Measurements from ENCODE around the gene IGSF8.
"Not testable (repeated sequence)": the region's sequence is repeated elsewhere in the genome, so short reads cannot be mapped to it uniquely, and the experiment has no call there.

The IGSF8 gene

DNA sequence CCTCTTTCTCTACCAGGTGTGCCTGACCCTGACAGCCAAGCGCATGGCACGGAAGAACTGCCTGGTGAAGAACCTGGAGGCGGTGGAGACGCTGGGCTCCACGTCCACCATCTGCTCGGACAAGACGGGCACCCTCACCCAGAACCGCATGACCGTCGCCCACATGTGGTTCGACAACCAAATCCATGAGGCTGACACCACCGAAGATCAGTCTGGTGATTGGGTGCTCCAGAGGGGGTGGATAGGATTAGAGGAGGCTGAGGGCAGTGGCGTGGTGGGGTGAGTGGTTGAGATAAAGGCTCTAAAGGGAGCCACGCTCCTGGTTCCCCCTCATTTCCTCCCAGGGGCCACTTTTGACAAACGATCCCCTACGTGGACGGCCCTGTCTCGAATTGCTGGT, 30.2 kb upstream of the IGSF8 start:
- in situ Hi-C loops (cut with HindIII; ENCODE audit: low pct_ligation_motif_present, low pct_unique_long_range_greater_than_20kb, low sequenced_read_pairs) = no loop called here
- DNase-seq = no peak

DNA sequence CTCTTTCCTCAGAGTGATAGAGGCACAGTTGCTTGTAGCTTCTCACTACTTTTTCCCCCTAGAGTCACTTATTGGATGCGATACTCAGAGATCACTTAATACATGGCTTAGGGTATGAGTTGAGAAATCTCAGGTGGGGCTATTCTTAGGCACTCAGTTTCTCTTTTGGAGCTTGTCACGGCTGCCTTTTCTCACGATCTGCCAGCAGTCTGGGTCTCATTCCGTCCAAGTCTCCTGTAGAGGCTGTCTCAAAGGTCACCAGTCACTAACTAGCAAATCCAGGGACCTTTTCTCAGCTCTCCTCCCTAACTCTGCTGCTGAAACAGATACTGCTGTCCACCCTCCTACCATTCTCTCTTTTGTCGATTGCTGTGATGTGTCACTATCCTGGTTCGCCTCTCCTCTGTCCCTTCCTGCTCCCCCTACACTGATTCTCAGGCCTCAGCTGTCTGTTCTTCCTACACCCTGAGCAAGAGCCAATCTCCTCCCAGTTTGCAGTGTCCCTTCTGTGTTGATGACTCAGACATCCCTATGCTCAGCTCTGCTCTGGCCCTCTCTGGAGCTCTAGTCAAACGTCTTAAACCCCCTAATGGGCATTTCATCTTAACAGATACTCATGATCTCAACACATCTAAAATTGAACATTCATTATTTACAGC, 29.6 kb upstream of the IGSF8 start:
- in situ Hi-C loops (cut with HindIII; ENCODE audit: low pct_ligation_motif_present, low pct_unique_long_range_greater_than_20kb, low sequenced_read_pairs) = no loop called here
- DNase-seq = peak; percentile 40

DNA sequence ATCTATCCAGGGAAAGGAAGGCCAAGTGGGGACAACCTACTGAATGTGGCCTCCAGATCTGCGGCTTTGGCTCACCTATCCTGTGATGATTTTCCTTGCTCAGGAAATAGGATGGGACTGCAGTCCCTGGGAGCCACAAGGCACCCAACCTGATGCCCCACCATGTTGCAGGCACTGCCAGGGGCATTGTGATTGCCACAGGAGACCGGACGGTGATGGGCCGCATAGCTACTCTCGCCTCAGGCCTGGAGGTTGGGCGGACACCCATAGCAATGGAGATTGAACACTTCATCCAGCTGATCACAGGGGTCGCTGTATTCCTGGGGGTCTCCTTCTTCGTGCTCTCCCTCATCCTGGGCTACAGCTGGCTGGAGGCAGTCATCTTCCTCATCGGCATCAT, 29.0 kb upstream of the IGSF8 start:
- no peak for DNase-seq
- in situ Hi-C loops (cut with HindIII; ENCODE audit: low pct_ligation_motif_present, low pct_unique_long_range_greater_than_20kb, low sequenced_read_pairs) = no loop called here

DNA sequence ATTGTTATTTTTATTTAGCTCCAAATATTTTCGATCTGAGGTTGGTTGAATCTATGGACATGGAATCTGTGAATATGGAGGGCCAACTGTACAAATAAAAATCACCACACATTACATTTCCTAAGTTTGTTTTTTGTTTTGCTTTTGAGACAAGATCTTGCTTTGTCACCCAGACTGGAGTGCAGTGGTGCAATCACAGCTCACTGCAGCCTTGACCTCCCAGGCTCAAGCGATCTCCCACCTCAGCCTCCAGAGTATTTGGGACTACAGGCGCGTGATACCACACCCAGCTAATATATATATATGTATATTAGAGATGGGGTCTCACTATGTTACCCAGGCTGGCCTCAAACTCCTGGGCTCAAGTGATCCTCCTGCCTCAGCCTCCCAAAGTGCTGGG, 27.9 kb upstream of the IGSF8 start:
- in situ Hi-C loops (cut with HindIII; ENCODE audit: low pct_ligation_motif_present, low pct_unique_long_range_greater_than_20kb, low sequenced_read_pairs); DNase-seq: not testable (repeated sequence)

DNA sequence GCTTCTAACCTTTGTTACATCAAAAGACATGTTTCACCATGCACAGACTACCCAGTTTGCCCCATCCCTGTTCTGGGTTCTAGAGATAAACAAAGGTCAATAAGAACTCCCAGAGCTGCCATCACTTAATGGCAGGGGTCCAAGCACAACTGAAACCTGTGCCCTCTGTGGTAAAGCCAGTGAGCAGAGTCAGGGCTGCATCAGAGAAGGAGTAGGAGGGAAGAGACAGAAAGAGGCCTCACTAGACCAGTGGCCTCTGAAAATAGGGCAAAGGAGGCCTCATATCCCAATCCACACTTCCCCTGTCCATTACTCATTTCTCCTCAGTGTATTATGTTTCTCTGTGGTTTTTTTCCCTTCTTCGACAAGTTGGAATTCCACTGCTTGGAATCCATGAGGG, 27.3 kb upstream of the IGSF8 start:
- in situ Hi-C loops (cut with HindIII; ENCODE audit: low pct_ligation_motif_present, low pct_unique_long_range_greater_than_20kb, low sequenced_read_pairs) = no loop called here
- peak; percentile 58 for DNase-seq

DNA sequence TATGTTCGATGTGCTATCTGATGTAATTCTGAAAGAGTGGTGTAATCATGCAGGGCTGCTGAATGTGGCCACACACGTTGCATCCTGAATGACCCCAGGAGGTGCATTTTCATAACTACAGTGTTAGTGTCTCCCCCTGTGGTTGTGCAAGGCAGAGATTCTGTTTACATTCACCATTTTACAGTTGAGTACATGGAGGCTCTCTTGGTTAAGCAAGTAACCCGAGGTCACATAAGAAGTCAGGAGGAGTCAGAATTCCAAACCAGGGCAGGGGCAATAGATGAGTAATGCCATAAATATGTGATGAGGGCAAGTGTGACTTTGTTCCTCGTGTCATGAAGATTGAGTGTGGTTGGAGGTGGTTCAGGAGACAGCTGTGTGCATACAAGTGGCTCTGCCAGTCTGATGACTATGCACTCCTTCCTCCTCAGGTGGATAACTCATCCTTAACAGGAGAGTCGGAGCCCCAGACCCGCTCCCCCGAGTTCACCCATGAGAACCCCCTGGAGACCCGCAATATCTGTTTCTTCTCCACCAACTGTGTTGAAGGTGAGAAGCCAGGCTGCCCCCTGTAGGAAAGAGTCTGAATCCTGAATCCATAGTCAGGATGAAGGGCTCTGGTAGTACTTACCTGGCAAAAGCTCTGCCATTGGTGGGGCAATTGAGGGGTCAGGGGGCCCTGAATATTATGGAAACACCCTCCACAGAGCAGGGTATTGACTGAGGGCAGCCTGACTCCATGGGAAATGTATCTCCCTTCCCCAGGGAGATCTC, 26.5 kb upstream of the IGSF8 start:
- in situ Hi-C loops (cut with HindIII; ENCODE audit: low pct_ligation_motif_present, low pct_unique_long_range_greater_than_20kb, low sequenced_read_pairs) = no loop called here
- DNase-seq = peak; percentile 99

DNA sequence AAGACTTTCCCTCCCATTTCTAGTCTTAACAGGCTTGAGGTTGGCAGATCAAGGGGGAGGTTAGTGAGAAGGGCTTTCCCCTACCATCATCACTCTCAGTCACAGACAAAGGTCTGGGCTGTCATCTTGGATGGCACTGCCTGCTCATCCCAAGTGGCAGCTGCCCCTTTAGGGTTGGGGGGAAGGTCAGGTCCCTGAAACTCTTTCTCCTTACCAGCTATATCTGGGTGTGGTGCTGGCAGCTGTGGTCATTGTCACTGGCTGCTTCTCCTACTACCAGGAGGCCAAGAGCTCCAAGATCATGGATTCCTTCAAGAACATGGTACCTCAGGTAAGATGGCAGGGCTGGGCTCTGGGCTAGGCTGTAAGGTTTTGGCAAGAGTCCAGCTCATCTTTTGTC, 25.3 kb upstream of the IGSF8 start:
- no peak for DNase-seq
- in situ Hi-C loops (cut with HindIII; ENCODE audit: low pct_ligation_motif_present, low pct_unique_long_range_greater_than_20kb, low sequenced_read_pairs) = no loop called here

DNA sequence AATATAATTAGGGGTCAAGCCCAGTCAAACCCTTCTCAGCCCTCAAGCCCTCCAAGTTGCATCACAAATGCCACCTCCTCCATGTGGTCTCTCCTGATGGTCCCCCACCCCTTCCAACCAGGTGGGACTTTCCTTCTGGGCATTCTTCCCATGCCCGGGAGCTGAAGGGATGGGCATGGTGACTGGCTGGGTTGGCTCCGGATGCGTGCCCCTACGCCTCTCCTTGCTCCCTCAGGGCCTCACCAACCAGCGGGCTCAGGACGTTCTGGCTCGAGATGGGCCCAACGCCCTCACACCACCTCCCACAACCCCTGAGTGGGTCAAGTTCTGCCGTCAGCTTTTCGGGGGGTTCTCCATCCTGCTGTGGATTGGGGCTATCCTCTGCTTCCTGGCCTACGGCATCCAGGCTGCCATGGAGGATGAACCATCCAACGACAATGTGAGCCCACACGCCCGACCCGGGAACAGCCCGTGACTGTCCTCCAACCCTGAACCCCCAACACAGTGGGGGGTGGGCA, 24.6 kb upstream of the IGSF8 start:
- in situ Hi-C loops (cut with HindIII; ENCODE audit: low pct_ligation_motif_present, low pct_unique_long_range_greater_than_20kb, low sequenced_read_pairs) = no loop called here
- DNase-seq = no peak

DNA sequence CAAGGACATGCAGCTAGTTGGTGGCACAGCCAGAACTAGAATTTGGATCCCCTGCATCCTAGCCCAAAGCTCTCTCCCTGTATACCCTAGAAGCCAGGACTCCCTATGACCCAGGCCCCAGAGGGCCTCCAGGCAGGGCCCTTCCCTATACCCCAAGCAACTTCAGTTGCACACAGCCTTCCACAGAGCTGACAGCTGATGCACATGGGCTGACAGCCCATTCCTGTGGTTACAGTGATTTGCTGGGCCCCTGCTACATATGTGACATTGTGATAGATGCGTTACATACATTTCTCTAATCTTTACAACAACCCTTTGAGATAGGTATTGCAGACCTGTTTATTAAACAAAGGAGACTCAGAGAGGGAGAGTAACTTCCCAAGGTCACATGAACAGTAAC, 23.0 kb upstream of the IGSF8 start:
- in situ Hi-C loops (cut with HindIII; ENCODE audit: low pct_ligation_motif_present, low pct_unique_long_range_greater_than_20kb, low sequenced_read_pairs) = no loop called here
- DNase-seq = no peak

DNA sequence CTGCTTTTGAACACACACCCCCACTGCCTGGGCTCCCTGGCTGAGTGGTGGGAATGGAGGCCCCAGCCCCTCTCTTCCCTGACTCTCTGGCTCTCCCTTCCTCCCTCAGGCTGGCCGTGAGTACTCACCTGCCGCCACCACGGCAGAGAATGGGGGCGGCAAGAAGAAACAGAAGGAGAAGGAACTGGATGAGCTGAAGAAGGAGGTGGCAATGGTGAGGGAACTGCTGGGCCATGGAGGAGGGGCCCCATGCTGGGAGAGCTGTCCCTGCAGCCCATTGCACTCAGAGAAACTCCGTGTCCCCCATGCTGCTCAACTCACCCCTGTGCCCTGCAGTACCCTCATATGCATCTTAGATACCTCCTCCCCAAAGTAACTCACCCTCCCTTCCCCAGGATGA, 22.4 kb upstream of the IGSF8 start:
- in situ Hi-C loops (cut with HindIII; ENCODE audit: low pct_ligation_motif_present, low pct_unique_long_range_greater_than_20kb, low sequenced_read_pairs) = no loop called here
- no peak for DNase-seq

DNA sequence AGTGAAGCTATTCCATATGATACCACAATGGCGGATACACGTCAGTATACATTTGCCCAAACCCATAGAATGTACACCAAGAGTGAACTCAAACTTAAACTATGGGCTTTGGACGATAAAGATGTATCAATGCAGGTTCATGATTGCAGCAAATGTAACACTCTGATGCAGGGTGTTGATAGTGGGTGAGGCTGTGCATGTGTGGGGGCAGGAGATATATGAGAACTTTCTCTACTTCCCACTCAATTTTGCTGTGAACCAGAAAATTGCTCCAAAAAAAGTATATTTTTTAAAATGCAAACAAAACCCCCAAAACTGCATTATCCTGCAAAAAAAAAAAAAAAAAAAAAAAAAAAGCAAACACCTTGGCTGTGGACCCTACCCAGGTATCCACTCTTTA, 20.5 kb upstream of the IGSF8 start:
- in situ Hi-C loops (cut with HindIII; ENCODE audit: low pct_ligation_motif_present, low pct_unique_long_range_greater_than_20kb, low sequenced_read_pairs) = no loop called here
- no peak for DNase-seq

DNA sequence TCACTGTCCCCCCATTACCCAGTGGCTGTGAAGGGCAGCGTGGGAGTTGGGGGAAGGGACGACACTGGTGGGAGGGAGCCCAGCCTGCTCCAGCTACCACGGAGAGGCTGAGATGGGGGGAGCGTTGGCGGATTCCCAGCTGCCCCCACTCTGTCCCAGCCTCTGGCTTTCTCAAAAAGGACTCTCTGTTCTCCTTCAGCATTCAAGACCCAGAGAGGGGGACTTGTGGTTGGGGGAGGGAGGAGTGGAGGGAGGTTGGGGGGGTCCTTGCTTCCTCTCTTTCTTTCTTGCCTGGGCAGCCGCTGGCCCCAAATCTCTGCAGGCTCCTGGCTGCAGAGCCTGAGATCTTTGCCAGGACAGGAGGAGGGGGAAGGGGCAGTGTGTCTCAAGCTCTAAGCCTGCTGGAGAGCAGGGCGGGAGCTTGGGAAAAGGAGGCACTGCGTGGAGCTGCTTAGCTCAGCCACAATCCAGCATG, 19.3 kb upstream of the IGSF8 start:
- DNase-seq = no peak
- in situ Hi-C loops (cut with HindIII; ENCODE audit: low pct_ligation_motif_present, low pct_unique_long_range_greater_than_20kb, low sequenced_read_pairs) = no loop called here

DNA sequence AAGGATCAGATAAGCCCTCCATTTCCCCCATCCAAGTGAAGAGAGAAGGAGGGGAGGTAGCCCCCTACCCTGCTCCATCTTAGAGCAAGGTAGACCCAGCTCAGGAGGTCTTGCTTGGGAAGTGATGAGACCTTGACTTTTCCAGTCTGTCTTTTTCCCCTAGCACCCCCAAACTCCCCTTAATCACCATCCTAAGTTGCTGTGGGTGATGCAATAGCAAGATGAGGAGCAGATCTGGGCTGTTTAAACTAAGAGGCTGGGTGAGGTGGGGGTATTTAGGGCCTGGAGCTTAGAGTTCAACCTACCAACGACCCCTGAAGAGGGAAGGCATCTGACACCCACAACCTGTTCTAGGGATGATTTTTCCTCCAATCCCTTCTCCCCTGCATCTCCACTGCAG, 18.9 kb upstream of the IGSF8 start:
- in situ Hi-C loops (cut with HindIII; ENCODE audit: low pct_ligation_motif_present, low pct_unique_long_range_greater_than_20kb, low sequenced_read_pairs) = no loop called here
- no peak for DNase-seq

DNA sequence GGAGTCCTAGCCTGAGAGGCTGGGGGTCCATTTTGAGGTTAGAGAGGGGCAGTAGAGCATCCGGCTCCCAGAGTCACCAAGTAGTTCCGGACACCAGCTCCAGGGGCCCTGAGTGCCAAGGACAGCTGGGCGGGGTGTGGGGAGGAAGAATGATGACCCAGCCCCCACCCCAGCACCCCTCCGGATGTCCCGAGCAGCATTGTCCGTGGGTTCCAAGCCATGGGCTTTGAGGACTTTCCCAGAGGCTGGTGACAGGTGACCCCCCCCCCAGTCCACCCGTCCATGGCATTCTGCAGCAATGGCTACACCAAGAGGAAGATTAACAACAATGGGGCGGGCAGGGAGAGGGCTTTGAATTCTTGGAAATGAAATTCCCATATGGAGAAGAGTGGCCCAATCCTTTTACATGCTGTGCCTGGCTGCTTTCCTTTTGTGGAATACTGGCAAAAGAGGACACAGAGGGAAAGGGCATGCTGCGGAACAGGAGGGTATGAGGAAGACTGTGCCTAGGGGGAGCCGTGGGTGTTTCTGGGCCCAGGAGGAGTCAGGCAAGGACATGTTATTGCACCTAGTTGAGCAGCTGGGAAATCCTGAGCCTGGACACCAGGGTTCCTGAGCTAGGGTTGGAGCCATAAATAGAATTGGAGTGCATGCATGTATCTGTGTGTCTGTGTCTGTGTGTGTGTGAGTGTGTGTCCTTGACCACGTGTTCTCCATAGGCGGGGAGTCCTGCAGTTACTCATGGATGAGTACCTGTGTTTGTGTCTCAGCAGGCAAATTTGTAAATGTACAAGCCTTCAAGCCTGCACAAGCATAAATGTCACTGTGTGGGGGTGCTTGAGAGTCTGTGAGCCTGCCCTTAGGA, 18.1 kb upstream of the IGSF8 start:
- in situ Hi-C loops (cut with HindIII; ENCODE audit: low pct_ligation_motif_present, low pct_unique_long_range_greater_than_20kb, low sequenced_read_pairs) = no loop called here
- no peak for DNase-seq

DNA sequence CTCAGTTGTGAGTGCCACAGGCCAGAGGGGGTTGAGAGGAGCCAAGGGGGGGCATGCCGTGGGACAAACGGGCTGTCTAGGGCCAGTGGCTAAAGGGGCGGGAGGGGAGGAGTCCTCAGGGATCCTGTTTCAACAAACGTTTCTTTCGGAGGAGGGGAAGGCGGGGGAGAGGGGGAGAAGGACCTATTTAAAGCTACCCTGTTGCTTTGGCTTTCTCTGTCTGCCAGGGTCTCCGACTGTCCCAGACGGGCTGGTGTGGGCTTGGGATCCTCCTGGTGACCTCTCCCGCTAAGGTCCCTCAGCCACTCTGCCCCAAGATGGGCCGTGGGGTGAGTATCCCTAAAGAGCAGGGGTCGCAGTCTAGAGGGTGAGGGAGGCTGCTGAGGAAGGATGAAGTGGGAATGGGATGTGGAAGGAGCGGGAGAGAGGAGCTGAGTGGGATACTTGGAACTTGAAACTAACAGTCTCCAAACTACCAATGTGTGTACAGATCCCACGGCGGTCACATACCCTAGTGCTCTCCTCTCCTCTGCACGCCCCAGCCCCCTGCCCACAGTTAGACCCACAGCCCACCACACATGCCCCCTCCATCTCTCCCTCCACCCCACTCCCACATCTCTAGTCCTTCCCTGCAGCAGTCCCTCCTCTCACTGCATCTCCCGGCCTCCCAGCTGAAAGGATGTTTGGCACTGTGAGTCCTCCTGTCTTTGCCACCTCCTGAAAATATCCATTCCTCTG, 17.3 kb upstream of the IGSF8 start, which contains the start of gene ATP1A2:
ATP1A2 (plus strand) TSS at position 215 of the 738 bp plus-strand sequence; CDS start at position 318, 103 bp downstream.
- no peak for DNase-seq
- in situ Hi-C loops (cut with HindIII; ENCODE audit: low pct_ligation_motif_present, low pct_unique_long_range_greater_than_20kb, low sequenced_read_pairs) = no loop called here

DNA sequence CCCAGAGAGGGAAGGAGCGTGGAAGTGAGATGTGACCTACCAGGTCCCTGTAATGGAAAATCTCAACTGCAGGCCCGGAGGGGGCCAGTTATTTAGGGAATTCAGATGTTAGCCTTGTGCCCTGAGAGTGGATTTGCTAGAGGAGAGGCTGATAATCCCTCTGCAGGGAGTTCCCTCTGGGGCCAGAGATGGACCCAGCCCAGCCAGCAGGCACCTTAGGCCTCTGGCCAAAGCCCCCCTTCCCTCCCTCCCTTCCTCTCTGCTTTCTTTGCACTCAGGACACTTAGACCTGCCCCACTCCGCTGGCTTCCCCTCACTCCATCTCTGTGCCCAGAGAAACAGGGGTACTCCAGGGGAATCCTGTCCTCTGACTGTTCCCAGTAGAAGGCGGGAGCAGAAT, 15.7 kb upstream of the IGSF8 start:
- in situ Hi-C loops (cut with HindIII; ENCODE audit: low pct_ligation_motif_present, low pct_unique_long_range_greater_than_20kb, low sequenced_read_pairs) = no loop called here
- no peak for DNase-seq

DNA sequence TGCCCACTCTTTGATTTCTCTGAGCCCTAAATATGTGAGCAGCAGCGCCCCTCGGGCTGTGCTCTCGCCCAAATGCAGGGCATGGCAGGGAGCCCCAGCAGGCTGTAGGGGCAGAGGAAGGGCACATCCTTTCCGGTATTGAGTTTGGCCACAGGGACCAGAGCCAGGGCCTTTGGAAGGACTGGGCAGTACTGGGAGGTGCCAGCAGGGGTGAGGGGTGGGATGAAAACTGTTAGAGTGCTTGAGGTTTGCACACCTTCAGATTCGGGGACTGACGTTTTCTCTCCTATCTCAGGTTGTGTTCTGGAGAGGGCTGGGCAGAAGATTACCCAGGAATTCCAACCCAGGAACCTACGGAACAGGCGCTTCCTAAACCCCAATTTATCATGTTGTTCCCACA, 15.0 kb upstream of the IGSF8 start:
- DNase-seq = no peak
- in situ Hi-C loops (cut with HindIII; ENCODE audit: low pct_ligation_motif_present, low pct_unique_long_range_greater_than_20kb, low sequenced_read_pairs) = no loop called here

DNA sequence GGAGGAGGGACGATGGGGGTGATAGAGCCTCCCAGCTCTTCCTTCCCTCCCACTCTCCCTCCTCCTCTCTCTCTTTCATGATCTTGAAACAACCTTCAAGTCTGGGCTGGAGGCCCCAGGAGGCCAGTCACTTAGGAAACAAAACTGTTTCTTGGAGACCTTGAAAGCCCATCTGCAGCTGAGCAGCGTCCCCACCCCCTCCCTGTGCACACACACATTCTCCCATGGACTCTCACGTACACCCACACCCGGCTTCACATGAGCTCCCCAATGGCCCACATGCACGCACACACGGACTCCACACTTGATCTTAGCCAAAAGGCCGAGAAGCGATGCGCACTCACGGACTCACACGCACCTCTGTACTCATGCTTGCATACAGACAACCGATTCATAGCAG, 13.9 kb upstream of the IGSF8 start:
- in situ Hi-C loops (cut with HindIII; ENCODE audit: low pct_ligation_motif_present, low pct_unique_long_range_greater_than_20kb, low sequenced_read_pairs) = no loop called here

More for the DNA sequence above, 13.9 kb upstream of the IGSF8 start:
- DNase-seq = no peak
